ENCODE measurements around the gene IQGAP1.

IQGAP1 gene

DNA sequence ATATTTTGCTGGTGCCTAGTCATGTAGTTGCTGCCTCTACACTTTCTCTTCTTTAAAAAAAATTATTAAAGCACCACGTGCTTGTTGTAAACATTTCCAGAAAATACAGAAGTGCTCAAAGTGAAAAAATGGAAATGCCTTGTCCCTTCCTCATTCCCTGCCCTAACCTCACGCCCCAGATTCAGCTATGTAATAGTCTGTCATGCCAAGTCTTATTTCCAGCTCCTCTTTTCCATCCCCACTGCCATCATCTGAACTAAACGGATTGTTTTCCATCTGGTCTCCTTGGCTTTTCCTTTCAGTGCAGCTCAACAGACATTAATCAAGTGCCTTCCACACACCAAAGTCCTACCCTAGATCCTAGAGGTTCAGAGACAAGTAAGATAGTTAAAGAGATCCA, 20.5 kb upstream of the IQGAP1 start (continued):
- TF ChIP-seq ZFHX2 (tag by site-specific recombination; conservative IDR thresholded peaks at IDR 0.05) (no peak), ZNF324 (tag by site-specific recombination; IDR thresholded peaks at IDR 0.05) (no peak), ZFP69B (tag by site-specific recombination; IDR thresholded peaks at IDR 0.05) (no peak), ZNF768 (tag by site-specific recombination; IDR thresholded peaks at IDR 0.05) (no peak)

DNA sequence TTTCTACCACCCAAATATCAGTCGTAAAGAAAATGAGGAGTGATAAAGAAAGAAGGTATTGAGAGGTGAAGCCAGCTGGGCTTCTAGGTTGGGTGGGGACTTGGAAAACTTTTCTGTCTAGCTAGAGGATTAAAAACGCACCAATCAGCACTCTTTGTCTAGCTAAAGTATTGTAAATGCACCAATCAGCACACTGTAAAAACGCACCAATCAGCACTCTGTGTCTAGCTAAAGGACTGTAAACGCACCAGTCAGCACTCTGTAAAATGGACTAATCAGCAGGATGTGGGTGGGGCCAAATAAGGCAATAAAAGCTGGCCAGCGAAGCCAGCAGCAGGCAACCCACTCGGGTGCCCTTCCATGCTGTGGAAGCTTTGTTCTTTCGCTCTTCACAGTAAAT, 13.0 kb upstream of the IQGAP1 start:
- CTCF ChIA-PET = interaction anchor here (1.0 to 1.8 kb wide), 3 partner anchors 55 to 233 kb away, joined by 3 to 6 read pairs (median 4); no protein-coding TSS in a partner anchor
- POLR2A ChIA-PET = interaction anchor here (1.1 to 2.0 kb wide), 2 partner anchors 13 to 108 kb away, joined by 3 to 13 read pairs; partner anchors contain the start of gene IQGAP1
- Histone ChIP-seq H3K4me3 (ENCODE audit: low read depth, low read length) (no peak overlapping the region), H3K4me1 (ENCODE audit: control insufficient read depth, insufficient read depth, low read length) (no peaks in the 10 kb centered on the region), H3K27ac (ENCODE audit: extremely low read depth, low read depth, low read length) (no peak overlapping the region), H3K36me3 (ENCODE audit: control insufficient read depth in 2 of 2, insufficient read depth in 1 of 2, low read length in 2 of 2) (no peaks in the 10 kb centered on the region; a peak in 1 of 3 replicates), H3K9me3 (ENCODE audit: control insufficient read depth, insufficient read depth, low read depth, low read length) (no peaks in the 10 kb centered on the region)
- TF ChIP-seq, protein P1, sequence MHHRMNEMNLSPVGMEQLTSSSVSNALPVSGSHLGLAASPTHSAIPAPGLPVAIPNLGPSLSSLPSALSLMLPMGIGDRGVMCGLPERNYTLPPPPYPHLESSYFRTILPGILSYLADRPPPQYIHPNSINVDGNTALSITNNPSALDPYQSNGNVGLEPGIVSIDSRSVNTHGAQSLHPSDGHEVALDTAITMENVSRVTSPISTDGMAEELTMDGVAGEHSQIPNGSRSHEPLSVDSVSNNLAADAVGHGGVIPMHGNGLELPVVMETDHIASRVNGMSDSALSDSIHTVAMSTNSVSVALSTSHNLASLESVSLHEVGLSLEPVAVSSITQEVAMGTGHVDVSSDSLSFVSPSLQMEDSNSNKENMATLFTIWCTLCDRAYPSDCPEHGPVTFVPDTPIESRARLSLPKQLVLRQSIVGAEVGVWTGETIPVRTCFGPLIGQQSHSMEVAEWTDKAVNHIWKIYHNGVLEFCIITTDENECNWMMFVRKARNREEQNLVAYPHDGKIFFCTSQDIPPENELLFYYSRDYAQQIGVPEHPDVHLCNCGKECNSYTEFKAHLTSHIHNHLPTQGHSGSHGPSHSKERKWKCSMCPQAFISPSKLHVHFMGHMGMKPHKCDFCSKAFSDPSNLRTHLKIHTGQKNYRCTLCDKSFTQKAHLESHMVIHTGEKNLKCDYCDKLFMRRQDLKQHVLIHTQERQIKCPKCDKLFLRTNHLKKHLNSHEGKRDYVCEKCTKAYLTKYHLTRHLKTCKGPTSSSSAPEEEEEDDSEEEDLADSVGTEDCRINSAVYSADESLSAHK (tag by site-specific recombination; IDR thresholded peaks at IDR 0.05) = no peak
- TF ChIP-seq, protein P2, sequence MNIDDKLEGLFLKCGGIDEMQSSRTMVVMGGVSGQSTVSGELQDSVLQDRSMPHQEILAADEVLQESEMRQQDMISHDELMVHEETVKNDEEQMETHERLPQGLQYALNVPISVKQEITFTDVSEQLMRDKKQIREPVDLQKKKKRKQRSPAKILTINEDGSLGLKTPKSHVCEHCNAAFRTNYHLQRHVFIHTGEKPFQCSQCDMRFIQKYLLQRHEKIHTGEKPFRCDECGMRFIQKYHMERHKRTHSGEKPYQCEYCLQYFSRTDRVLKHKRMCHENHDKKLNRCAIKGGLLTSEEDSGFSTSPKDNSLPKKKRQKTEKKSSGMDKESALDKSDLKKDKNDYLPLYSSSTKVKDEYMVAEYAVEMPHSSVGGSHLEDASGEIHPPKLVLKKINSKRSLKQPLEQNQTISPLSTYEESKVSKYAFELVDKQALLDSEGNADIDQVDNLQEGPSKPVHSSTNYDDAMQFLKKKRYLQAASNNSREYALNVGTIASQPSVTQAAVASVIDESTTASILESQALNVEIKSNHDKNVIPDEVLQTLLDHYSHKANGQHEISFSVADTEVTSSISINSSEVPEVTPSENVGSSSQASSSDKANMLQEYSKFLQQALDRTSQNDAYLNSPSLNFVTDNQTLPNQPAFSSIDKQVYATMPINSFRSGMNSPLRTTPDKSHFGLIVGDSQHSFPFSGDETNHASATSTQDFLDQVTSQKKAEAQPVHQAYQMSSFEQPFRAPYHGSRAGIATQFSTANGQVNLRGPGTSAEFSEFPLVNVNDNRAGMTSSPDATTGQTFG (tag by site-specific recombination; IDR thresholded peaks at IDR 0.05; ENCODE audit: borderline replicate concordance) = no peak
- TF ChIP-seq MEIS1 (CRISPR knock-in tag; IDR thresholded peaks at IDR 0.05; ENCODE audit: borderline replicate concordance) (no peak), ZNF624 (tag by site-specific recombination; IDR thresholded peaks at IDR 0.05) (no peak), ZNF654 (tag by site-specific recombination; IDR thresholded peaks at IDR 0.05; ENCODE audit: low read depth) (no peak), ZNF510 (tag by site-specific recombination; IDR thresholded peaks at IDR 0.05; ENCODE audit: insufficient replicate concordance) (no peak), ZXDB (tag by site-specific recombination; IDR thresholded peaks at IDR 0.05) (no peak), OSR2 (tag by site-specific recombination; IDR thresholded peaks at IDR 0.05) (no peak), ZNF239 (tag by site-specific recombination; IDR thresholded peaks at IDR 0.05) (no peak), ZNF366 (tag by site-specific recombination; conservative IDR thresholded peaks at IDR 0.05) (no peak)
- TF ChIP-seq, protein P3, sequence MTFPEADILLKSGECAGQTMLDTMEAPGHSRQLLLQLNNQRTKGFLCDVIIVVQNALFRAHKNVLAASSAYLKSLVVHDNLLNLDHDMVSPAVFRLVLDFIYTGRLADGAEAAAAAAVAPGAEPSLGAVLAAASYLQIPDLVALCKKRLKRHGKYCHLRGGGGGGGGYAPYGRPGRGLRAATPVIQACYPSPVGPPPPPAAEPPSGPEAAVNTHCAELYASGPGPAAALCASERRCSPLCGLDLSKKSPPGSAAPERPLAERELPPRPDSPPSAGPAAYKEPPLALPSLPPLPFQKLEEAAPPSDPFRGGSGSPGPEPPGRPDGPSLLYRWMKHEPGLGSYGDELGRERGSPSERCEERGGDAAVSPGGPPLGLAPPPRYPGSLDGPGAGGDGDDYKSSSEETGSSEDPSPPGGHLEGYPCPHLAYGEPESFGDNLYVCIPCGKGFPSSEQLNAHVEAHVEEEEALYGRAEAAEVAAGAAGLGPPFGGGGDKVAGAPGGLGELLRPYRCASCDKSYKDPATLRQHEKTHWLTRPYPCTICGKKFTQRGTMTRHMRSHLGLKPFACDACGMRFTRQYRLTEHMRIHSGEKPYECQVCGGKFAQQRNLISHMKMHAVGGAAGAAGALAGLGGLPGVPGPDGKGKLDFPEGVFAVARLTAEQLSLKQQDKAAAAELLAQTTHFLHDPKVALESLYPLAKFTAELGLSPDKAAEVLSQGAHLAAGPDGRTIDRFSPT (tag by site-specific recombination; IDR thresholded peaks at IDR 0.05) = no peak
- TF ChIP-seq, protein P4, sequence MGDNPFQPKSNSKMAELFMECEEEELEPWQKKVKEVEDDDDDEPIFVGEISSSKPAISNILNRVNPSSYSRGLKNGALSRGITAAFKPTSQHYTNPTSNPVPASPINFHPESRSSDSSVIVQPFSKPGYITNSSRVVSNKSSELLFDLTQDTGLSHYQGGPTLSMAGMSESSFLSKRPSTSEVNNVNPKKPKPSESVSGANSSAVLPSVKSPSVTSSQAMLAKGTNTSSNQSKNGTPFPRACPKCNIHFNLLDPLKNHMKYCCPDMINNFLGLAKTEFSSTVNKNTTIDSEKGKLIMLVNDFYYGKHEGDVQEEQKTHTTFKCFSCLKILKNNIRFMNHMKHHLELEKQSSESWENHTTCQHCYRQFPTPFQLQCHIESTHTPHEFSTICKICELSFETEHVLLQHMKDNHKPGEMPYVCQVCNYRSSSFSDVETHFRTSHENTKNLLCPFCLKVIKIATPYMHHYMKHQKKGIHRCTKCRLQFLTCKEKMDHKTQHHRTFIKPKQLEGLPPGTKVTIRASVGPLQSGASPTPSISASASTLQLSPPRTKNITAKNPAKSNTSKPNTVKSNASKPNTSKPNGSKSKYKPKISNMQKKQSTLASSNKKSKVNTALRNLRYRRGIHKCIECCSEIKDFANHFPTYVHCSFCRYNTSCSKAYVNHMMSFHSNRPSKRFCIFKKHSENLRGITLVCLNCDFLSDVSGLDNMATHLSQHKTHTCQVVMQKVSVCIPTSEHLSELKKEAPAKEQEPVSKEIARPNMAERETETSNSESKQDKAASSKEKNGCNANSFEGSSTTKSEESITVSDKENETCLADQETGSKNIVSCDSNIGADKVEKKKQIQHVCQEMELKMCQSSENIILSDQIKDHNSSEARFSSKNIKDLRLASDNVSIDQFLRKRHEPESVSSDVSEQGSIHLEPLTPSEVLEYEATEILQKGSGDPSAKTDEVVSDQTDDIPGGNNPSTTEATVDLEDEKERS (tag by site-specific recombination; IDR thresholded peaks at IDR 0.05) = no peak
- TF ChIP-seq, protein P5, sequence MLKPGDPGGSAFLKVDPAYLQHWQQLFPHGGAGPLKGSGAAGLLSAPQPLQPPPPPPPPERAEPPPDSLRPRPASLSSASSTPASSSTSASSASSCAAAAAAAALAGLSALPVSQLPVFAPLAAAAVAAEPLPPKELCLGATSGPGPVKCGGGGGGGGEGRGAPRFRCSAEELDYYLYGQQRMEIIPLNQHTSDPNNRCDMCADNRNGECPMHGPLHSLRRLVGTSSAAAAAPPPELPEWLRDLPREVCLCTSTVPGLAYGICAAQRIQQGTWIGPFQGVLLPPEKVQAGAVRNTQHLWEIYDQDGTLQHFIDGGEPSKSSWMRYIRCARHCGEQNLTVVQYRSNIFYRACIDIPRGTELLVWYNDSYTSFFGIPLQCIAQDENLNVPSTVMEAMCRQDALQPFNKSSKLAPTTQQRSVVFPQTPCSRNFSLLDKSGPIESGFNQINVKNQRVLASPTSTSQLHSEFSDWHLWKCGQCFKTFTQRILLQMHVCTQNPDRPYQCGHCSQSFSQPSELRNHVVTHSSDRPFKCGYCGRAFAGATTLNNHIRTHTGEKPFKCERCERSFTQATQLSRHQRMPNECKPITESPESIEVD (tag by site-specific recombination; IDR thresholded peaks at IDR 0.05) = no peak

Data from HEK293 (cell line).